PC-9 (cell line): ENCODE results near the gene TNFRSF8.

Experiments
- EZH2 ChIP-seq: fragments of 200-600 bp; sonication (generic); IDR thresholded peaks from 2 replicates; pipeline ENCODE4 v1.8.0; 2017; ENCODE audit warnings: antibody characterized with exemption, low read depth
- TF ChIP-seq, protein P1 (sequence below): fragments of 200-600 bp; sonication (generic); conservative IDR thresholded peaks from 2 replicates; pipeline ENCODE4 v1.6.1; 2017; ENCODE audit warnings: mixed run types, antibody characterized with exemption, mild to moderate bottlenecking, moderate library complexity

DNA sequence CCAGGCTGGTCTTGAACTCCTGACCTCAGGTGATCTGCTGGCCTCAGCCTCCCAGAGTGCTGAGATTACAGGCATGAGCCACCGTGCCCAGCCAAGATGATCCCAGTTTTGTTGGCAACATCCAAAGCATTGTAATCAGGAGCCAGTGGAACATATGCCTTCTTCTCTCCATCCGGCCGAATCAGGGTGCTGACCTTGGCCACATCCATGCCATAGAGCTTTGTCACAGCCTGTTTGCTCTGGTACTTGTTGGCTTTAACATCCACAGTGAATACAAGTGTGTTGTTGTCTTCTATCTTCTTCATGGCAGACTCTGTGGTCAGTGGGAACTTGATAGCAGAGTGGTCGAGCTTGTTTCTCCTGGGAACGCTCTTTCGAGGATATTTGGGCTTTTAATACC lies 17.1 kb downstream of the TNFRSF8 start:
- TF ChIP-seq, protein P1, sequence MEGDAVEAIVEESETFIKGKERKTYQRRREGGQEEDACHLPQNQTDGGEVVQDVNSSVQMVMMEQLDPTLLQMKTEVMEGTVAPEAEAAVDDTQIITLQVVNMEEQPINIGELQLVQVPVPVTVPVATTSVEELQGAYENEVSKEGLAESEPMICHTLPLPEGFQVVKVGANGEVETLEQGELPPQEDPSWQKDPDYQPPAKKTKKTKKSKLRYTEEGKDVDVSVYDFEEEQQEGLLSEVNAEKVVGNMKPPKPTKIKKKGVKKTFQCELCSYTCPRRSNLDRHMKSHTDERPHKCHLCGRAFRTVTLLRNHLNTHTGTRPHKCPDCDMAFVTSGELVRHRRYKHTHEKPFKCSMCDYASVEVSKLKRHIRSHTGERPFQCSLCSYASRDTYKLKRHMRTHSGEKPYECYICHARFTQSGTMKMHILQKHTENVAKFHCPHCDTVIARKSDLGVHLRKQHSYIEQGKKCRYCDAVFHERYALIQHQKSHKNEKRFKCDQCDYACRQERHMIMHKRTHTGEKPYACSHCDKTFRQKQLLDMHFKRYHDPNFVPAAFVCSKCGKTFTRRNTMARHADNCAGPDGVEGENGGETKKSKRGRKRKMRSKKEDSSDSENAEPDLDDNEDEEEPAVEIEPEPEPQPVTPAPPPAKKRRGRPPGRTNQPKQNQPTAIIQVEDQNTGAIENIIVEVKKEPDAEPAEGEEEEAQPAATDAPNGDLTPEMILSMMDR = no peak
- no peak for TF ChIP-seq EZH2
